Aorta (tissue), 5 donors: ENCODE data around the gene GFOD1. TPM values are rescaled to one million over a fixed set of nuclear protein-coding genes. Genes with fewer than 3 reads are reported as not detected.

Source experiments
- ATAC-seq: fragments of 200-7000 bp; cut with Tn5 transposase; one replicate; pipeline ENCODE4 v1.9.1; 2022; ENCODE audit warnings: moderate library complexity; ENCODE audit not compliant: low FRiP score
- DNase-seq, 2 donors: peaks; one replicate each; pipeline ENCODE4 v3.0.0-alpha.2; 2020
- H3K27ac ChIP-seq, 2 donors: one replicate each; pipeline ENCODE4 v1.5.1; 2013; ENCODE audit warnings: low read length in 2 of 2, mild to moderate bottlenecking in 2 of 2, moderate library complexity in 2 of 2, control low read depth in 1 of 2, inconsistent platforms in 1 of 2, low read depth in 1 of 2
- H3K27me3 ChIP-seq, 2 donors: one replicate each; pipeline ENCODE4 v1.6.1; 2013; ENCODE audit warnings: control low read depth in 1 of 2, low read length in 1 of 2, mild to moderate bottlenecking in 1 of 2, moderate library complexity in 1 of 2; ENCODE audit not compliant: insufficient read depth in 2 of 2, control insufficient read depth in 1 of 2
- H3K36me3 ChIP-seq, 2 donors: one replicate each; pipeline ENCODE4 v1.6.1; 2013; ENCODE audit warnings: control low read depth in 1 of 2, low read length in 1 of 2, mild to moderate bottlenecking in 1 of 2; ENCODE audit not compliant: insufficient read depth in 2 of 2, control insufficient read depth in 1 of 2
- H3K4me1 ChIP-seq, 2 donors: one replicate each; pipeline ENCODE4 v1.6.1; 2013; ENCODE audit warnings: low read length in 2 of 2, control low read depth in 1 of 2, mild to moderate bottlenecking in 1 of 2, moderate library complexity in 1 of 2; ENCODE audit not compliant: insufficient read depth in 2 of 2, control insufficient read depth in 1 of 2
- H3K4me3 ChIP-seq, 2 donors: one replicate each; pipeline ENCODE4 v1.5.1; 2013; ENCODE audit warnings: low read length in 2 of 2, control low read depth in 1 of 2, mild to moderate bottlenecking in 1 of 2
- H3K9me3 ChIP-seq: one replicate; pipeline ENCODE4 v1.6.1; 2013; ENCODE audit warnings: mild to moderate bottlenecking, low read length; ENCODE audit not compliant: control insufficient read depth
- WGBS, 2 donors: extraction: QIAGEN DNeasy Blood & Tissue Kit; methylation state at CpG; one replicate each; pipeline ENCODE4 v1.1.7; 2013; 5-methylcytosine and 5-hydroxymethylcytosine counted together
- intact Hi-C, 2 donors: fragments of 100-400 bp; cut with DNase I; formaldehyde crosslinking; loops; one replicate each; pipeline versions ENCODE4 v1.14.2 to v1.15.0; 2022
- polyA plus RNA-seq, 2 donors: library from polyadenylated mRNA; stranded (reverse); fragments of 200-250 nt; gene quantifications; one replicate each; pipeline ENCODE4 v1.2.3, GENCODE V29; 2013
- total RNA-seq, 2 donors: library from RNA; stranded (reverse); fragmentation: NEBNext Ultra II Directional; extraction: Animal tissue kit (Norgen Biotek cat#: 25700); gene quantifications; one replicate each; pipeline ENCODE4 v1.2.1, GENCODE V29; 2021
- donor health status: healthy with polysubstance abuse.
- donor health status: Bipolar disorder and iron deficiency.
- donor health status: DM: no; HTN: no; CAD: no.
- donor health status: DM: no; HTN: no; CAD: no.
- donor health status: DM: yes; HTN: yes; CAD: no.

GFOD1 gene
- total and polyA plus RNA-seq, 4 donors, result 1.6 to 17.3 (median 9.2) TPM

GRCh38 chr6:13368731-13369115 lies 118.7 kb downstream of the GFOD1 start:
- Histone ChIP-seq H3K27ac (no peak overlapping the region), H3K27me3 (no peaks in the 10 kb centered on the region)
- ATAC-seq, result no peak

GRCh38 chr6:13368079-13368730 lies 119.2 kb downstream of the GFOD1 start:
- Histone ChIP-seq H3K27ac (no peak overlapping the region), H3K4me1 (no peaks in the 10 kb centered on the region), H3K27me3 (no peaks in the 10 kb centered on the region), H3K9me3 (no peaks in the 10 kb centered on the region), H3K36me3 (peaks cover 0 to 4% of the 10 kb centered on the region in 2 donors), H3K4me3 (no peak overlapping the region)
- intact Hi-C loops, result loop anchor here in 1 of 2 donors (10.0 kb wide), 1 partner anchor 67 kb away; no protein-coding TSS in a partner anchor
- 62 to 66% methylated on average over 7 of the region's 7 CpGs for WGBS, 2 donors
- no peak for DNase-seq
- ATAC-seq, result no peak

More at GRCh38 chr6:13368731-13369115, 118.7 kb downstream of the GFOD1 start:
- intact Hi-C loops, result loop anchor here in 1 of 2 donors (10.0 kb wide), 1 partner anchor 66 kb away; no protein-coding TSS in a partner anchor
- no peaks in the 10 kb centered on the region for H3K4me1 ChIP-seq
- peaks cover 0 to 4% of the 10 kb centered on the region in 2 donors for H3K36me3 ChIP-seq
- no peak overlapping the region for H3K4me3 ChIP-seq
- DNase-seq, result no peak
- no peaks in the 10 kb centered on the region for H3K9me3 ChIP-seq

GRCh38 chr6:13367396-13367795 lies 120.0 kb downstream of the GFOD1 start:
- 12 to 24% methylated on average over 3 of the region's 3 CpGs for WGBS, 2 donors
- no peak overlapping the region for H3K4me3 ChIP-seq
- H3K9me3 ChIP-seq, result no peaks in the 10 kb centered on the region
- intact Hi-C loops, result loop anchor here in 1 of 2 donors (10.0 kb wide), 1 partner anchor 67 kb away; no protein-coding TSS in a partner anchor
- no peaks in the 10 kb centered on the region for H3K27me3 ChIP-seq
- H3K4me1 ChIP-seq, result no peaks in the 10 kb centered on the region
- peaks cover 0 to 4% of the 10 kb centered on the region in 2 donors for H3K36me3 ChIP-seq
- DNase-seq, result no peak
- H3K27ac ChIP-seq, result no peak overlapping the region
- no peak for ATAC-seq

- WGBS, 2 donors, result 98% methylated on average over 39 of the region's 39 CpGs
- Histone ChIP-seq H3K9me3 (no peaks in the 10 kb centered on the region), H3K36me3 (peaks cover 0 to 4% of the 10 kb centered on the region in 2 donors), H3K27me3 (no peaks in the 10 kb centered on the region), H3K4me3 (no peak overlapping the region), H3K4me1 (no peaks in the 10 kb centered on the region), H3K27ac (no peak overlapping the region)
- no peak for ATAC-seq
- intact Hi-C loops, result loop anchor here in 1 of 2 donors (10.0 kb wide), 1 partner anchor 69 kb away; no protein-coding TSS in a partner anchor
- DNase-seq, result no peak
Measured at GRCh38 chr6:13365320-13365719, 122.1 kb downstream of the GFOD1 start.

- intact Hi-C loops, result loop anchor here in 1 of 2 donors (10.0 kb wide), 1 partner anchor 70 kb away; no protein-coding TSS in a partner anchor
- 97 to 99% methylated on average over 34 of the region's 34 CpGs for WGBS, 2 donors
- ATAC-seq (peak; percentile 43), DNase-seq (no peak)
- Histone ChIP-seq H3K27ac (no peak overlapping the region), H3K4me3 (no peak overlapping the region), H3K27me3 (no peaks in the 10 kb centered on the region), H3K9me3 (no peaks in the 10 kb centered on the region), H3K4me1 (no peaks in the 10 kb centered on the region), H3K36me3 (peaks cover 0 to 4% of the 10 kb centered on the region in 2 donors)
Measured at GRCh38 chr6:13364842-13365241, 122.6 kb downstream of the GFOD1 start.

GRCh38 chr6:13362412-13362811 lies 125.0 kb downstream of the GFOD1 start:
- no peaks in the 10 kb centered on the region for H3K9me3 ChIP-seq
- peaks cover 0 to 4% of the 10 kb centered on the region in 2 donors for H3K36me3 ChIP-seq
- WGBS, 2 donors, result 81 to 82% methylated on average over 5 of the region's 5 CpGs
- H3K27me3 ChIP-seq, result no peaks in the 10 kb centered on the region
- H3K27ac ChIP-seq, result no peak overlapping the region
- DNase-seq (no peak), ATAC-seq (no peak)
- H3K4me1 ChIP-seq, result no peaks in the 10 kb centered on the region
- H3K4me3 ChIP-seq, result no peak overlapping the region
- intact Hi-C loops, result loop anchor here in 1 of 2 donors (10.0 kb wide), 1 partner anchor 72 kb away; no protein-coding TSS in a partner anchor

- peaks cover 0 to 4% of the 10 kb centered on the region in 2 donors for H3K36me3 ChIP-seq
- WGBS, 2 donors, result 71 to 75% methylated on average over 6 of the region's 6 CpGs
- intact Hi-C loops, result loop anchor here in 1 of 2 donors (10.0 kb wide), 1 partner anchor 74 kb away; no protein-coding TSS in a partner anchor
- no peak overlapping the region for H3K27ac ChIP-seq
- no peaks in the 10 kb centered on the region for H3K27me3 ChIP-seq
- ATAC-seq (no peak), DNase-seq (no peak)
- H3K4me3 ChIP-seq, result no peak overlapping the region
- H3K9me3 ChIP-seq, result no peaks in the 10 kb centered on the region
- no peaks in the 10 kb centered on the region for H3K4me1 ChIP-seq
Measured at GRCh38 chr6:13360671-13361540, 126.5 kb downstream of the GFOD1 start.

- Histone ChIP-seq H3K27me3 (no peaks in the 10 kb centered on the region), H3K4me3 (no peak overlapping the region), H3K9me3 (no peaks in the 10 kb centered on the region), H3K36me3 (no peaks in the 10 kb centered on the region), H3K27ac (no peak overlapping the region), H3K4me1 (no peaks in the 10 kb centered on the region)
- WGBS, 2 donors, result 96% methylated on average over 6 of the region's 6 CpGs
- DNase-seq (no peak), ATAC-seq (no peak)
- intact Hi-C loops, result no loop called here
Measured at GRCh38 chr6:13359287-13359686, 128.1 kb downstream of the GFOD1 start.
